Umbilical cord (tissue), 2 donors: Measurements from ENCODE around the gene TJP1. TPM values are rescaled to one million over a fixed set of nuclear protein-coding genes. Genes with fewer than 3 reads are reported as not detected.
A peak's percentile ranks its signal among the peaks of the same experiment; 100 is the strongest.
"Not testable (repeated sequence)": the region's sequence is repeated elsewhere in the genome, so short reads cannot be mapped to it uniquely, and the experiment has no call there.

Experiments used
- DNase-seq: peaks from one replicate; pipeline ENCODE4 v3.0.0-alpha.2; 2015; ENCODE audit warnings: low spot score
- total RNA-seq: library from RNA; depleted of rRNA; stranded (reverse); fragments of >200 nt; gene quantifications from one replicate; pipeline ENCODE4 v1.2.3, GENCODE V29; 2014; ENCODE audit warnings: low replicate concordance; ENCODE audit not compliant: insufficient read depth

The TJP1 gene
- total RNA-seq, 1 donor from 2014 or later, result 63.1 TPM

GRCh38 chr15:29756358-29757267 lies 65.7 kb downstream of the TJP1 start:
- no peak for DNase-seq

- DNase-seq, result not testable (repeated sequence)
These were observed 68.3 kb downstream of the TJP1 start for GRCh38 chr15:29754009-29754408.

- DNase-seq, result no peak
These were observed 68.8 kb downstream of the TJP1 start for GRCh38 chr15:29753506-29753905.

DNA sequence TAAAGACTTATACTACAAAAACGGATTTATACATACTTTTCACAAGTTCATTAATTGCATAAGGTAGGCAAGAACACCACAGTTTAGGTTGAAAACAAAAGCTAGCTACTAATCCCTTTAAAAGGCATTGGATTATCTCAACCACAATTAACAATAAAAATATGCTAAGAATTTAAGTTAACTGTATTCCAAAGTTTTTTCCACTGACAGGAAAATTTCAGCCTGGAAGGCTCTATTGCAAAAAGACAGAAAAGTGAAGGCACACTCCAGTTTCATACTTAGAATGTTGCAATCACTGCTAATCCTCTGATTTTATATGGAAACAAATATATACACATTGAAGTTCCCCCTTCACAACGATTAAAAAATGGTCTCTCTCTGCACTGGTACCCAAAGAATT lies 71.5 kb downstream of the TJP1 start:
- DNase-seq, result no peak

DNA sequence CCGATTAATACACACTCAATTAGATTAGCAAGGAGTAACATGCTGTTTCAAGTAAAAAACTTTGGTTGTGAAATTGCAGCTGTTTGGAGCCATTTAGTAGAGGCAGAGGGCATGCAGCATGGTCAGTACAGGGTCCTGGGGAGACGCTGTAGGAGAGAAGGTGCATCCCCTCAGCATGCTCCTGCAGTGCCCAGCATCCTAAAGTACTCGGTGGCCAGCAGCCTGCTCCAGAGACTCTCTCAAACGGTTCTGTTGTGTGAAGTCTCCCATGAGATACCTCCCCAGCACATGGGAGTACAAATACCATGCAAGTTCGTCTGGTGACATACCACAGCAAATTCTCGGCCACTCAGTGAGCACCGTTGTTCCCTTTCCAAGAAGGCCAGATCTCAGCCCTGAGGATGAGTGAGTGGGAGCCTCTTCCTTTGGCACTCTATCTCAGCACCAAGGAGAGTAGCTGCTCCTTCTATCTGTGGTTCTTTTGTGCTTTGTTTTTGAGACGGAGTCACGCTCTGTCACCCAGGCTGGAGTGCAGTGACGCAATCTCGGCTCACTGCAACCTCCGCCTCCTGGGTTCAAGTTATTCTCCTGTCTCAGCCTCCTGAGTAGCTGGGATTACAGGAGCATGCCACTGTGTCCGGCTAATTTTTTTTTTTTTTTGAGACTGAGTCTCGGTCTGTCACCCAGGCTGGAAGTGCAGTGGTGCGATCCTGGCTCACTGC lies 72.7 kb downstream of the TJP1 start:
- DNase-seq, result no peak

GRCh38 chr15:29747837-29748417 lies 74.3 kb downstream of the TJP1 start:
- peak; percentile 42 for DNase-seq

DNA sequence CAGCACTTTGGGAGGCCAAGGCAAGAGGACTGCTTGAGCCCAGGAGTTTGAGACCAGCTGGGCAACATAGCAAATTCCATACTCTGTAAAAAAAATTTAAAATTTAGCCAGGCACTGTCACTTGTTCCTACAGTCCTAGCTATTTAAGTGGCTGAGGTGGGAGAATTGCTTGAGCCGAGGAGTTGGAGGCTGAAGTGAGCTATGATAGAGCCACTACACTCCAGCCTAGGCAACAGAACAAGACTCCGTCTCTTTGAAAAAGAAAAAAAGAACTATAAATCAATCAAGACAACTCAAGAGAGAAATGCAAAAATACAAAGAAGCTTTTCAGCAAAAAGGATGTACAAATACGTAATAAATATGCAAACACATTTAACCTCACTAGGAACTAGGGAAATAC lies 78.8 kb downstream of the TJP1 start:
- DNase-seq, result no peak

DNA sequence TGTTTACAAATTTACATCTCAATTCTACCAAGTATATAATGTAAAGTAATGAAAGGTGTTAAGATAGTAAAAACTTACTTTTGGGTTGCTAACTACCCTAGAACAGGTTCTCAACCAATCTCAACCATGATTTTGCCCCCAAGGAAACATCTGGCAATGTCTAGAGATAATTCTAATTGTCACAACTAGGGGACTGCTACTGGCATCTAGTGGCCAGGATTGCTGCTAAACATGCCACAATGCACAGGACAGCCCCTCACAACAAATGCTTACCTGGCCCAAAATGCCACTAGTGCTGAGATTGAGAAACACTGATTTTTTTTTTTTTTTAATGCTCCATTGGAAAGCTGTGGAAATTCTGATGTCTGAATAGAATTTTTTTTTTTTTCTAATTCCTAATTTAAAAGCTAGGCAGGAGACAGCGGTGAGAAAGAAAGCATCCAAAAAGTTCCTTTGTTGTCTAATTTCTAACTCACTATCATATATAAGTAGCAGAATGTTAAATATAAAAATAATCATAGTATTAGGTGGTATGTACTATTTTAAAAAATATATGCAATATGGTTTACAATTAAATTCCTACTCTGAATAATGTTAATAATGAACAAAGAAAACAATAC lies 81.5 kb downstream of the TJP1 start:
- DNase-seq, result no peak

GRCh38 chr15:29736744-29737020 lies 85.6 kb downstream of the TJP1 start:
- peak; percentile 61 for DNase-seq

DNA sequence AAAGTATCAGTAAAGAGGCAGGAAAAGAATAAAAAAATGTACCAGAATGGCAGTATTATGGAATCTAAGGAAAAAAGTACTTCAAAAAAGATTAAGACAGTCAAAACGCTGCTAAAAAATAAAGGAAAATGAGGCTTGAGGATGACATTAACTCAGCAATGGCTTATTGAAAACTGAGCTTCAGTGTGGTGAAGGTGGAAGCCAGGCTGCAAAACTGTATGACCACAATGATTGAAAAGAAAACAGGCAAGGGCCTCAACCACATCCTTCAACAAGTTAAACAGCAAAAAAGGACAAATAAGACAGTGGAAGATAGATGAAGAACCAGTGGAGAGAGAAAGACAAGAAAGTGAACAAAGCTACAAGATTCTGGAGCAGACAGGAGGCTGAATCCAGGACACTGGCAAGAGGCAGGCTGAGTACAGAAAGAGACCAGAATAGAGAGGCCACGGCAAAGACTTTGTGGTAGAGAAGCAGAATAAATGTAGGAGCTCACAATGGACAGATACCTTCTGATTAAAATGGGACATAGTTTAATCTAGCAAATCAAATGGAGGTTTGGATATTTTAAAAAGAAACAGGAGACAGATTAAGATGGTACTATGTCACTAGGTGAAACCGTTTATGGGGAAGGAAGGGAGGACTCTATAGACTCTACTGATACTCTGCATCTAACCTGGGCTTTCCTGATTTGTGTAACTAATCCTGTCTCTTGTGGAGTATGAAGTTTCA lies 86.1 kb downstream of the TJP1 start:
- no peak for DNase-seq

DNA sequence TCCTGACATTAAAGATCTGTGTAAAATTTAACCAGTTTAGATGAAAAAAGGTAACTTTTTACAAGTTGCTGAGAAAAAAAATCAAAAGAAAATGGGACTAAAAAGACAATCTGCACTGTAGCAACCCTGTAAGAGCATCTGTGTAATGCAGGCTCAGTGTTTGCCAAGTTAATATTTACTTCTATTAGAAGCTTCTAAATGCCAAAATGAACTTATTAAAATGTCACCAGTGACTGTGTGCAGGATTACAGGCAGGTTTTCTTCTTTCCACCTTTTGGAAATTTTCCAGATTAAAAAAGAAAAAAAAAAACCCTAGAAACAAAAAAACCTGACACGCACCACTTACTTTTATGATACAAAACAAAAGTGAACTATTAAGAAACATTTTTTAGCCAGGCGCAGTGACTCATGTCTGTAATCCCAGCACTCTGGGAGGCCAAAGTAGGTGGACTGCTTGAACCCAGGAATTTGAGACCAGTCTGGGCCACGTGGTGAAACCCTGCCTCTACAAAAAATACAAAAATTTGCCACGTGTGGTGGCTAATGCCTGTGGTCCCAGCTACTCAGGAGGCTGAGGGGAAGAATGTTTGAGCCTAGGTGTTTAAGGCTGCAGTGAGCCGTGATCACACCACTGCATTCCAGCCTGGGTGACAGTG lies 87.2 kb downstream of the TJP1 start:
- peak; percentile 15 for DNase-seq

DNA sequence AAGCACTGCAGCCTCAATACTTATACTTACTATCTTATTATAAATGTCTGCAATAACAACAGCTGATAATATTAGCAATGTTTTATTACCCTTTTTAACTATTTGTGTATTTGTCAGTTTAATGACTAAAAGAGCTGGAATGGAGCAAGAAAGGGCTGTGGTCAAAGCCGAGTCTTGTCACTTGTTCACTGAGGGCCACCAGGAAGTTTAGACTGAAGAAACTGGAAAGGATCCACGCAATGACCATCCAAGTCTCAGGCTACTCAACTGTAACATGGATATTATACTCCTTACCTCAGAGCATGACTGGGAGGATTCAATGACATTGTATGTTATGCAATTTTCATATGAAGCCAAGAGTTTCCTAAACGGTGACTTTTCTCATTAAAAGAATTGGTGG lies 90.4 kb downstream of the TJP1 start:
- DNase-seq, result no peak

- not testable (repeated sequence) for DNase-seq
These were observed 91.8 kb downstream of the TJP1 start for GRCh38 chr15:29730471-29730870.

DNA sequence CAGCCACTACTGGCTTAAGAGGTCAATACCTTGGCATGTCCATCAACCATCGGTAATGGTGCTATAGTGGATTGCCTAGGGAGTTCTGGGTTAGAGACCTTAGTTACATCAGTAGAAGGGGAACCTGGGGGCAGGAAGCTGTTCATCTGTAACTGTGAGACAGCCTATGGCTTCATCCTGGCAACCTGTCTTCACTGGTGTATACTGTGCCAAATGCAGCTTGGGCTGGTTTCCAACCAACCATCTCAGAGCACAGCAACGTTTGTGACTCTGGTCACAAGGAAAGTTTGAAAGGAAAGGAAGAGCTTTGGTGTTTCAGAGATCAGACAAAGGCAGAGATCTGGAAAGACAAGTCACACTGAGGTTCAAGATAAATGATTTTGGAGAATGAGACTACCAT lies 93.8 kb downstream of the TJP1 start:
- DNase-seq, result no peak

DNA sequence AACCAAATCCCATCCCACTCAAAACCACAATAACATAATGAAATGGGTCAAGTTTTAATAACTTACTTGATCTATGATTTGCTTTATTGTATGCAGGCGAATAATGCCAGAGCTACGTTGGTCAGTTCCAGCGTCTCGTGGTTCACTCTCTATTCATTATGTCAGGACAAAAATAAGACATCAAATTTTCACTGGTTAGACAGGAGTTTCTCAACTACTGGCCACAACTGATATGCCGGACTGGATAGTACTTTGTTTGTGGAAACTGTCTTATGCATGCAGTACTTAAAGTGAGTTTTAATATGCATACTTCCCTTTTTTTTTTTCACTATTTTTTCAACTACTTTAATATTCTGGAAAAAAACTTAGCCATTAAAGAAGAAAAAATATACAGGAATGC lies 94.4 kb downstream of the TJP1 start:
- DNase-seq, result no peak

DNA sequence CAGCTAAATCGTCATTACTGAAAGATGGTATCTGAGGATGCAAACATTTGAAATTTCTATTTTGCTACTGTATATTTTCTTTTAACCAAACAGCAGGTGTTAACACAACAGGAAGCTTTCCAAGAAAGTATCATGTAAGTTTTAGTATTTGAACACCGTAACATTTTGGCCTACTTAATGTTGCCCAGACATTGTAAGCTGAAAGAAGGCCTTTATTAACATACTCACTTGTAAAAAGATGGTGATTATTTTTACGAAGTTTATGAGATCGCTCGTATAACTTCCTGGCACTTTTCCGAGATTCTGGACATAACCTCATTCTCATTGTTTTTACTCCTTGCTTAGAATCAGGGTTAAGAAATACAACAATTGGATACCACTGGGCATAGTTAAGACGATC lies 95.7 kb downstream of the TJP1 start:
- no peak for DNase-seq

DNA sequence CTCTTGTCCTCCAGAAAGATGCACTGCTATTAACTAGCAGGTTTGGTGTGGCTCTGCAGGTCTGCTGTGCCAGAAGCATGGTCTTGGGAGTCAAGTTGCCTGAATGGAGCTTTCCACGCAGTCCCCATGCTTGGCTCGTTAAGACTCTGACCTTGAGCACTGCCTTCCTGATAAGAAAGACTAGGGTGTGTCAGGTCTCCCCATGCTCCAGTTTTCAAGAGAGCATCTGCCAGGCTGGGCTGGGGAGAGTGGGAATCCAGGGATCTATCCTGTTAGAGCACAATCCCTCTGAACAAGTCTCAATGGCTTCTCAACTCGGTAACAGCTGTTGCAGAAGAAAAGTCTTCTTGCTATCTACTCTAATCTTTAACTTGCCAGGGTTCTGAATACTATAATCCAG lies 98.2 kb downstream of the TJP1 start:
- no peak for DNase-seq

DNA sequence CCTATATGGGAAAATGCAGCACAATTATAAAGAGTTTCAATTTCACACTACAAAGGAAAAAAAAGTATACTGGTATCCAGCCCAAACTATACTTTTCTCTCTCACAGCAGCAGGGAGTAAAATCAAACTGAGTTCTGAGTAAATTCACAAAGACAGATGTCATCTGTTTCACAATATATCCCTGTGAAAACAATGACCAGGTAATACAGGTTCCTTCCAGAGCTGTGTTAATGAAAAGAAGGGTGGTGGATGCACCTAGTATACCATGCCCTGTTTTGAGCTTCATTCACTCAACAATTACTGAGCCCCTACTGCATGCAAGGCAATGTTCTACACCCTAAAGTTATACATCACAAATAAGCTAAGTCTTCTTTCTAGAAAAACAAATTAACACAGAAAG lies 108.5 kb downstream of the TJP1 start:
- DNase-seq, result no peak

- DNase-seq, result no peak
These were observed 110.0 kb downstream of the TJP1 start for GRCh38 chr15:29712149-29712885.

- no peak for DNase-seq
These were observed 110.7 kb downstream of the TJP1 start for GRCh38 chr15:29711531-29711930.
